Transverse colon (tissue), 4 donors: ENCODE data around the gene RNF214. TPM values are rescaled to one million over a fixed set of nuclear protein-coding genes. Genes with fewer than 3 reads are reported as not detected.
"Not testable (repeated sequence)": the region's sequence is repeated elsewhere in the genome, so short reads cannot be mapped to it uniquely, and the experiment has no call there.

Experiments used
- DNase-seq: peaks from one replicate; pipeline ENCODE4 v3.0.0-alpha.2; 2019
- H3K27ac ChIP-seq, 4 donors: fragments of 200-600 bp; sonication (generic); 2 replicates each; pipeline ENCODE4 v1.5.1; 2016 to 2018; ENCODE audit warnings: inconsistent platforms in 4 of 4
- H3K27me3 ChIP-seq: fragments of 200-600 bp; sonication (generic); 2 replicates; pipeline ENCODE4 v1.5.1; 2017; ENCODE audit warnings: inconsistent platforms
- H3K36me3 ChIP-seq, 4 donors: fragments of 200-600 bp; sonication (generic); 2 replicates each; pipeline ENCODE4 v1.5.1; 2017 to 2019; ENCODE audit warnings: inconsistent platforms in 4 of 4
- H3K4me1 ChIP-seq, 4 donors: fragments of 200-600 bp; sonication (generic); 2 replicates each; pipeline ENCODE4 v1.5.1; 2017 to 2020; ENCODE audit warnings: inconsistent platforms in 4 of 4
- H3K4me3 ChIP-seq, 4 donors: fragments of 200-600 bp; sonication (generic); 1 replicate in 1 of 4; 2 replicates in 3 of 4; pipeline versions ENCODE4 v1.5.1 to v1.6.1; 2017 to 2019; ENCODE audit warnings: inconsistent platforms in 4 of 4
- H3K9me3 ChIP-seq, 2 donors: fragments of 200-600 bp; sonication (generic); 2 replicates each; pipeline ENCODE4 v1.5.1; 2017 to 2019; ENCODE audit warnings: inconsistent platforms in 2 of 2
- EP300 ChIP-seq: sonication (generic); formaldehyde crosslinking; IDR thresholded peaks from one replicate; pipeline ENCODE4 v1.6.1; 2017; ENCODE audit warnings: antibody characterized with exemption, low read depth
- POLR2A ChIP-seq: fragments of 450-650 bp; IDR thresholded peaks from one replicate; pipeline ENCODE4 v1.6.1; 2016; ENCODE audit warnings: antibody characterized with exemption, mild to moderate bottlenecking, moderate library complexity
- POLR2AphosphoS5 ChIP-seq, 3 donors: sonication (generic); formaldehyde crosslinking; IDR thresholded peaks; one replicate each; pipeline ENCODE4 v1.6.1; 2016; ENCODE audit warnings: antibody characterized with exemption in 3 of 3
- WGBS, 2 donors: methylation state at CpG; one replicate each; pipeline ENCODE4 v1.1.5; 2018; ENCODE audit warnings: low coverage in 1 of 2; 5-methylcytosine and 5-hydroxymethylcytosine counted together
- in situ Hi-C, 4 donors: fragments of 200-750 bp; cut with MboI; loops; one replicate each; pipeline versions ENCODE4 v1.15.0 to v1.15.1; 2017; ENCODE audit warnings: low sequenced_read_pairs in 3 of 4, low pct_ligation_motif_present in 1 of 4, low pct_unique_long_range_greater_than_20kb in 1 of 4
- intact Hi-C: fragments of 100-400 bp; cut with DNase I; formaldehyde crosslinking; loops from one replicate; pipeline ENCODE4 v1.15.1; 2023; ENCODE audit warnings: low total_unique reads
- total RNA-seq, 4 donors: library from RNA; depleted of rRNA; stranded (reverse); fragments of >200 nt; gene quantifications; one replicate each; pipeline ENCODE4 v1.1.0, GENCODE V29; 2016
- TF ChIP-seq, protein P1 (sequence below), 5 experiments: fragments of 200-600 bp in 3 of 5; fragments of 450-650 bp in 2 of 5; sonication (generic) in 3 of 5; IDR thresholded peaks; 1 replicate in 2 of 5; 2 replicates in 3 of 5; pipeline ENCODE4 v1.5.1; 2016 to 2017; ENCODE audit warnings: antibody characterized with exemption in 5 of 5, inconsistent platforms in 3 of 5, mild to moderate bottlenecking in 2 of 5, moderate library complexity in 1 of 5

Gene RNF214
- total RNA-seq, 4 donors from 2014 or later: 11.1 to 139 (median 14.5) TPM

DNA sequence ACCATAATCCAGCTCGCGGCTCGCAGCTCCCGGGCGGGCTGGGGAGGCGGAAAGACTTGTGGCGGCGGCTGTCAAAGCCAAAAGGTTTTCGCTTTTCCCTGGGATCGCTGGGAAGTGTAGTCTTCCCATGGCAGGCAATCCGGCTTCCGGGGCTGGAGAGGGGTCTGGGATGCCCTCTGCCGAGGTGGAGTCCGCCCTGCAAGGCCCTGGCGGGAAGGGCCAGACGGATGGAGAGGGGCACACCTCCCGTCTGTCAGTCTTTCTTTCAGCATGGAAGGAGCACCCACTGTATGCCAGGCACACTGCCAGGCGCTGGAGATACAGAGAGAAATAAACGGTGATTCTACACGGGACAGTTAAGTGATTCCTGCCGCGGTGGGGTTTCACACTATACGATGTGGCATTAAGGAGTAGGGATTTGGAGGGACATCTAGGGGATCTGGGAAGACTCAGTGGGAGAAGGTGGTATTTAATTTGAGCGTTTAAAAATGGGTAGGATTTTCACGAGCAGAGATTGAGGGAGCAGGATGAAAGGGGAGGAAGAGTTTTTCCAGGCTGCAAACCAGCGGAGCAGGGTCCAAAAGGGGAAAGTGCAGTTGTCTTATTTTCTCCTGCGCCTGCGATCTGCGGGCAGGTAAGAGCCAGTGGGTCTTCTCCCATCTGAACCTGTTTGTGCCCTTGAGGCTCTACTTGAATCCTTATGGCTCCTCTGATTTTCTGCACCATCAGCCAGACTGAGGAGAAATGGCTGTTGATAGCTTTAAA lies 83.9 kb downstream of the RNF214 start, which contains the start of gene BACE1:
Gene BACE1, minus strand, starts transcription at position 60 of the 765 bp plus-strand sequence. CDS start 461 bp downstream, outside the sequence.
- peak within 1 kb of the TSS; percentile 68 to 85 (median 74) for H3K4me3 ChIP-seq
- no peaks in the 10 kb centered on the region for H3K27me3 ChIP-seq
- peak within 1 kb of the TSS; percentile 48 to 71 (median 64) for H3K27ac ChIP-seq
- intact Hi-C loops: no loop called here
- H3K9me3 ChIP-seq: no peaks in the 10 kb centered on the region
- peaks cover 0 to 31% (median 16%) of the 10 kb centered on the region in 4 donors for H3K4me1 ChIP-seq
- TF ChIP-seq EP300: no peak
- TF ChIP-seq POLR2A: no peak
- TF ChIP-seq POLR2AphosphoS5 (IDR thresholded peaks at IDR 0.05): peak; percentile 14 to 48 (median 17)
- TF ChIP-seq, protein P1, sequence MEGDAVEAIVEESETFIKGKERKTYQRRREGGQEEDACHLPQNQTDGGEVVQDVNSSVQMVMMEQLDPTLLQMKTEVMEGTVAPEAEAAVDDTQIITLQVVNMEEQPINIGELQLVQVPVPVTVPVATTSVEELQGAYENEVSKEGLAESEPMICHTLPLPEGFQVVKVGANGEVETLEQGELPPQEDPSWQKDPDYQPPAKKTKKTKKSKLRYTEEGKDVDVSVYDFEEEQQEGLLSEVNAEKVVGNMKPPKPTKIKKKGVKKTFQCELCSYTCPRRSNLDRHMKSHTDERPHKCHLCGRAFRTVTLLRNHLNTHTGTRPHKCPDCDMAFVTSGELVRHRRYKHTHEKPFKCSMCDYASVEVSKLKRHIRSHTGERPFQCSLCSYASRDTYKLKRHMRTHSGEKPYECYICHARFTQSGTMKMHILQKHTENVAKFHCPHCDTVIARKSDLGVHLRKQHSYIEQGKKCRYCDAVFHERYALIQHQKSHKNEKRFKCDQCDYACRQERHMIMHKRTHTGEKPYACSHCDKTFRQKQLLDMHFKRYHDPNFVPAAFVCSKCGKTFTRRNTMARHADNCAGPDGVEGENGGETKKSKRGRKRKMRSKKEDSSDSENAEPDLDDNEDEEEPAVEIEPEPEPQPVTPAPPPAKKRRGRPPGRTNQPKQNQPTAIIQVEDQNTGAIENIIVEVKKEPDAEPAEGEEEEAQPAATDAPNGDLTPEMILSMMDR (IDR thresholded peaks at IDR 0.05): peak in 1 of 5 experiments; percentile 6
- no peaks in the 10 kb centered on the region for H3K36me3 ChIP-seq
- DNase-seq: peak; percentile 68
- in situ Hi-C loops: no loop called here
- 5 to 16% methylated on average over 12 to 26 of the region's 29 CpGs for WGBS, 2 donors

DNA sequence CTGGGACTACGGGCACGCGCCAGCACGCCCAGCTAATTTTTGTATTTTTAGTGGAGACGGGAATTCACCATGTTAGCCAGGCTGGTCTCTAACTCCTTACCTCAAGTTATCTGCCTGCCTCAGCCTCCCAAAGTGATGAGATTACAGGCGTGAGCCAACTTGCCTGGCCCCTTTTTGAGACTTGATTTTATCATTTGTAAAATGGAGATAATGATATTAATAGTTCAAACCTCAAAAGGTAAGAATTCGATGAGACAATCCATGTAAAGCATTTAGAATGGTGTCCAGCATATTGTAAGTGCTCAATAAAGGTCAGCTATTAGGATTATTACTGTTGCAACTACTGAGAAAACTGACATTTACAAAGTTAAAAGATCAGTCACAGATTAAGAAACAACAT lies 86.3 kb downstream of the RNF214 start:
- H3K9me3 ChIP-seq: no peaks in the 10 kb centered on the region
- H3K36me3 ChIP-seq: no peaks in the 10 kb centered on the region
- H3K4me1 ChIP-seq: peaks cover 0 to 25% (median 16%) of the 10 kb centered on the region in 4 donors
- H3K27ac ChIP-seq: no peak overlapping the region
- in situ Hi-C loops: no loop called here
- WGBS, 2 donors: 88 to 92% methylated on average over 4 to 7 of the region's 7 CpGs
- DNase-seq: no peak
- H3K27me3 ChIP-seq: no peaks in the 10 kb centered on the region
- intact Hi-C loops: no loop called here
- H3K4me3 ChIP-seq: no peak overlapping the region
- TF ChIP-seq EP300 (no peak), POLR2A (no peak), POLR2AphosphoS5 (IDR thresholded peaks at IDR 0.05) (no peak)

DNA sequence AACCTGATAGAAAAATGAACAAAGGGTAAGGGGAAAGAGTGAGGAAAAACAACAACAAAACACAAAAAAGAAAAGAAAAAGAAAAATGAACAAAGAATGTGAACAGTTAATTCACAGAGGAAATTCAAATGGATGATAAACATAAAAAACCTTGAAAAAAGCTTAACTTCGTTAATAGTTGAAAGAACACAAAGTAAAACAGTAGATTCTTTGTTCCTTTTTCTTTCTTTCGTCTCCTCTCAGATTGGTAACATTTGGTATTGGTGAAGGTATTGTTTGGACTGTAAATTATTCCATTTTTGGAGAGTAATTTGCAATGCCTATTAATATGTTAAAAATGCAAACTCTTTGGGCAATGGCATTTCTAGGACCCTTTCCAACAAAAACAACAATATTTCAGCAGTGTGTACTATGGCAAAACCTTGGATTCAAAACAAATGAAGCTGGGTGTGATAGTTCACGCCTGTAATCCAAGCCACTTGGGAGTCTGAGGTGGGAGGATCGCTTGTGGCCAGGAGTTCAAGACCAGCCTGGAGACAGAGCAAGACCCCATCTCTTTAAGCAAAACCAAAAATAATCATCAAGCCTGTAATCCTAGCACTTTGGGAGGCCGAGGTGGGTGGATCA lies 86.9 kb downstream of the RNF214 start:
- Histone ChIP-seq H3K4me3 (no peak overlapping the region), H3K27me3 (no peaks in the 10 kb centered on the region), H3K36me3 (no peaks in the 10 kb centered on the region), H3K27ac (no peak overlapping the region), H3K9me3 (no peaks in the 10 kb centered on the region), H3K4me1 (peaks cover 0 to 22% (median 16%) of the 10 kb centered on the region in 4 donors)
- no peak for DNase-seq
- intact Hi-C loops: no loop called here
- TF ChIP-seq, protein P1 (IDR thresholded peaks at IDR 0.05): no peak
- no peak for TF ChIP-seq POLR2A
- no peak for TF ChIP-seq EP300
- TF ChIP-seq POLR2AphosphoS5 (IDR thresholded peaks at IDR 0.05): no peak
- in situ Hi-C loops: no loop called here
- WGBS, 2 donors: 68 to 80% methylated on average over 4 to 5 of the region's 5 CpGs

DNA sequence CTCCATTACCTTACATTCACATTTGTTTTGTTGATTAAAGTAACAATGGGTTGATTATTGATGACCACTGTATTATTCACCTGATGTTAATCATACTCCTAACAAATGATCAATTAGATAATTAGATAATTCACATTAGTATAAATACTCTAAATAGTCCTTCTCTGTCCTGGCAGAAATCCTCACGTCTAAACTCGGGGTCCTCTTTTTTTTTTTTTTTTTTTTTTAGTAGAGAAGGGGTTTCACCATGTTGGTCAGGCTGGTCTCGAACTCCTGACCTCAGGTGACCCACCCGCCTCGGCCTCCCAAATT lies 94.7 kb downstream of the RNF214 start:
- H3K27ac ChIP-seq: peak overlapping the region; percentile 89 to 95 (median 92)
- intact Hi-C loops: not testable (repeated sequence)
- peak overlapping the region in 3 of 4 donors; percentile 62 to 76 (median 66) for H3K4me3 ChIP-seq

DNA sequence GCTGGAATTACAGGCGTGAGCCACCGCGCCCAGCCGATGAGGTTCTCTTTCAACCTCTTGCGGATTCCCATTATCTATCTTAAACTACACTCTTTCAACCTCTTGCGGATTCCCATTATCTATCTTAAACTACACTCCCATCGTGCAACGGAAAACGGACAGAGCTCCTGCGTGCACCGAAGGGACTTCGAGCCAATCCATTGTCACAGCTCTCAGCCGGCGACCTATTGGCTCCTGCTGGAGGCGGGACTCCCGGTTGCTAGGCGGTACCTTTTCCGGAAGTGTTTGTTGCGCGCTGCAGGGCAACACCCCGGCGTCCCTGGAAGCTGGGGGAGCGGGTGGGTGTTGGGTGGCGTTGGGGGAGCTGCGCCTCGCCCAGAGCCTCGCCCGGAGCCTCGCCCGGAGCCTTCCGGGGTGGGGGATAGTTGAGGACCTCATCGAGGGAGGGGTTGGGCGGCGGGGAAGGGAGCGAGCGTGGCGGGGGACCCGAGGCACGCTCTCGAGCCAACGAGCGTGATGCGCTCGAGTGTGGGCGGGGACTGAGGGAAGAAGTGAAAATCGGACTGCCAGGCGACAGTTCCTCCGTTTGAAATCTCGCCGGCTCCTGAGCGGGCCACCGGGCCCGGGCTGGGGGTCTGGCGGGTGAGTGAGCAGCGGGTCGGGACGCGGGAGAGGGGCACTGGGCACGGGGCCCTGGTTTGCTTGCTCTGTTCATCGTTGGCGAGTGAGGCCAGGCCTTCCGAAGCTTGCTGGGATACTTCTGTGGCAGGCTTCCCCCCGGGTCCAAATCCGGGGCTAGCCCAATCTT lies 95.3 kb downstream of the RNF214 start, which contains the start of gene CEP164:
Gene CEP164, plus strand, starts transcription at position 288 of the 808 bp plus-strand sequence. CDS start 10,733 bp downstream, outside the sequence.
- in situ Hi-C loops: no loop called here
- DNase-seq: peak; percentile 97
- peak; percentile 63 for TF ChIP-seq POLR2A
- no peak for TF ChIP-seq EP300
- TF ChIP-seq, protein P1 (IDR thresholded peaks at IDR 0.05): peak in 1 of 5 experiments; percentile 5
- TF ChIP-seq POLR2AphosphoS5 (IDR thresholded peaks at IDR 0.05): peak in 2 of 3 donors; percentile 63 to 77
- no peaks in the 10 kb centered on the region for H3K27me3 ChIP-seq
- H3K36me3 ChIP-seq: no peaks in the 10 kb centered on the region
- H3K4me1 ChIP-seq: peaks cover 5 to 14% (median 11%) of the 10 kb centered on the region in 4 donors
- intact Hi-C loops: no loop called here
- peak within 1 kb of the TSS; percentile 61 to 76 (median 64) for H3K4me3 ChIP-seq
- H3K27ac ChIP-seq: peak within 1 kb of the TSS; percentile 89 to 95 (median 92)
- WGBS, 2 donors: 0 to 2% methylated on average over 1 to 53 of the region's 64 CpGs
- no peaks in the 10 kb centered on the region for H3K9me3 ChIP-seq

More for the DNA sequence above, 94.7 kb downstream of the RNF214 start:
- H3K36me3 ChIP-seq, in situ Hi-C loops, H3K9me3 ChIP-seq, H3K27me3 ChIP-seq, DNase-seq: not testable (repeated sequence)
- peaks cover 5 to 14% (median 11%) of the 10 kb centered on the region in 4 donors for H3K4me1 ChIP-seq
- WGBS, 2 donors: 5 to 6% methylated on average over 2 to 5 of the region's 5 CpGs
